Loucy (cell line): ENCODE measurements around the gene DRAM1.

Experiments
- H2AFZ ChIP-seq: fragments of 200-600 bp; sonication (generic); 2 replicates; pipeline ENCODE4 v1.6.0; 2016; ENCODE audit warnings: antibody characterized with exemption, mild to moderate bottlenecking, low read length, moderate library complexity
- H3F3A ChIP-seq: fragments of 200-600 bp; 2 replicates; pipeline ENCODE4 v1.6.0; 2016; ENCODE audit warnings: antibody characterized with exemption, low read depth, mild to moderate bottlenecking
- H3K27me3 ChIP-seq: fragments of 200-600 bp; sonication (generic); 2 replicates; pipeline ENCODE4 v1.6.1; 2014; ENCODE audit warnings: low read length, mild to moderate bottlenecking; ENCODE audit not compliant: insufficient read depth, poor library complexity, severe bottlenecking
- H3K36me3 ChIP-seq: fragments of 200-600 bp; sonication (generic); 2 replicates; pipeline ENCODE4 v1.6.1; 2016; ENCODE audit warnings: low read length; ENCODE audit not compliant: insufficient read depth
- H3K4me1 ChIP-seq: fragments of 200-600 bp; sonication (generic); 2 replicates; pipeline ENCODE4 v1.5.1; 2014; ENCODE audit warnings: low read length, mild to moderate bottlenecking; ENCODE audit not compliant: insufficient read depth, poor library complexity, severe bottlenecking
- H3K4me2 ChIP-seq: fragments of 200-600 bp; sonication (generic); 2 replicates; pipeline ENCODE4 v1.6.0; 2014; ENCODE audit warnings: antibody characterized with exemption, low read length, low read depth, mild to moderate bottlenecking; ENCODE audit not compliant: poor library complexity, severe bottlenecking
- H3K4me3 ChIP-seq: fragments of 200-600 bp; sonication (generic); 2 replicates; pipeline ENCODE4 v1.5.1; 2014; ENCODE audit warnings: low read length, mild to moderate bottlenecking, mixed read lengths; ENCODE audit not compliant: poor library complexity, severe bottlenecking
- H3K79me2 ChIP-seq: fragments of 200-600 bp; sonication (generic); 2 replicates; pipeline ENCODE4 v1.6.1; 2014; ENCODE audit warnings: low read length; ENCODE audit not compliant: insufficient read depth
- H3K9ac ChIP-seq: fragments of 200-600 bp; sonication (generic); 2 replicates; pipeline ENCODE4 v1.6.0; 2014; ENCODE audit warnings: mild to moderate bottlenecking, low read depth, low read length, moderate library complexity; ENCODE audit not compliant: poor library complexity, severe bottlenecking
- H3K9me2 ChIP-seq: fragments of 200-600 bp; sonication (generic); replicated peaks from 2 replicates; pipeline ENCODE4 v1.6.1; 2016; ENCODE audit warnings: low read depth, low read length, mixed read lengths
- H3K9me3 ChIP-seq: fragments of 200-600 bp; sonication (generic); 2 replicates; pipeline ENCODE4 v1.6.1; 2014; ENCODE audit warnings: mild to moderate bottlenecking, antibody characterized with exemption, low read length, low read depth; ENCODE audit not compliant: insufficient read depth
- H4K20me1 ChIP-seq: fragments of 200-600 bp; sonication (generic); 2 replicates; pipeline ENCODE4 v1.6.0; 2014; ENCODE audit warnings: antibody characterized with exemption, low read length, mild to moderate bottlenecking; ENCODE audit not compliant: insufficient read depth, poor library complexity, severe bottlenecking
- EZH2phosphoT487 ChIP-seq: fragments of 200-600 bp; IDR thresholded peaks from 2 replicates; pipeline ENCODE4 v1.6.1; 2018; ENCODE audit warnings: antibody characterized with exemption, mild to moderate bottlenecking, moderate library complexity, borderline replicate concordance
- TF ChIP-seq, protein P1 (sequence below): fragments of 200-600 bp; sonication (generic); conservative IDR thresholded peaks from 2 replicates; pipeline ENCODE4 v1.5.1; 2014; ENCODE audit warnings: mild to moderate bottlenecking, antibody characterized with exemption, low read length

The DRAM1 gene

GRCh38 chr12:101847325-101847724 is 30.1 kb upstream of the DRAM1 start:
- H3K4me3 ChIP-seq = no peak overlapping the region
- TF ChIP-seq, protein P1, sequence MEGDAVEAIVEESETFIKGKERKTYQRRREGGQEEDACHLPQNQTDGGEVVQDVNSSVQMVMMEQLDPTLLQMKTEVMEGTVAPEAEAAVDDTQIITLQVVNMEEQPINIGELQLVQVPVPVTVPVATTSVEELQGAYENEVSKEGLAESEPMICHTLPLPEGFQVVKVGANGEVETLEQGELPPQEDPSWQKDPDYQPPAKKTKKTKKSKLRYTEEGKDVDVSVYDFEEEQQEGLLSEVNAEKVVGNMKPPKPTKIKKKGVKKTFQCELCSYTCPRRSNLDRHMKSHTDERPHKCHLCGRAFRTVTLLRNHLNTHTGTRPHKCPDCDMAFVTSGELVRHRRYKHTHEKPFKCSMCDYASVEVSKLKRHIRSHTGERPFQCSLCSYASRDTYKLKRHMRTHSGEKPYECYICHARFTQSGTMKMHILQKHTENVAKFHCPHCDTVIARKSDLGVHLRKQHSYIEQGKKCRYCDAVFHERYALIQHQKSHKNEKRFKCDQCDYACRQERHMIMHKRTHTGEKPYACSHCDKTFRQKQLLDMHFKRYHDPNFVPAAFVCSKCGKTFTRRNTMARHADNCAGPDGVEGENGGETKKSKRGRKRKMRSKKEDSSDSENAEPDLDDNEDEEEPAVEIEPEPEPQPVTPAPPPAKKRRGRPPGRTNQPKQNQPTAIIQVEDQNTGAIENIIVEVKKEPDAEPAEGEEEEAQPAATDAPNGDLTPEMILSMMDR = no peak
- TF ChIP-seq EZH2phosphoT487 = no peak
- no peaks in the 10 kb centered on the region for H3K79me2 ChIP-seq
- no peaks in the 10 kb centered on the region for H3K9me3 ChIP-seq
- no peaks in the 10 kb centered on the region for H3K4me1 ChIP-seq
- H3K9ac ChIP-seq = no peak overlapping the region
- H3K9me2 ChIP-seq = no peaks in the 10 kb centered on the region
- no peak overlapping the region for H3K4me2 ChIP-seq
- H3K27me3 ChIP-seq = no peaks in the 10 kb centered on the region
- H2AFZ ChIP-seq = no peak overlapping the region
- H3K36me3 ChIP-seq = no peaks in the 10 kb centered on the region
- H3F3A ChIP-seq = no peaks in the 10 kb centered on the region
- H4K20me1 ChIP-seq = no peaks in the 10 kb centered on the region

DNA sequence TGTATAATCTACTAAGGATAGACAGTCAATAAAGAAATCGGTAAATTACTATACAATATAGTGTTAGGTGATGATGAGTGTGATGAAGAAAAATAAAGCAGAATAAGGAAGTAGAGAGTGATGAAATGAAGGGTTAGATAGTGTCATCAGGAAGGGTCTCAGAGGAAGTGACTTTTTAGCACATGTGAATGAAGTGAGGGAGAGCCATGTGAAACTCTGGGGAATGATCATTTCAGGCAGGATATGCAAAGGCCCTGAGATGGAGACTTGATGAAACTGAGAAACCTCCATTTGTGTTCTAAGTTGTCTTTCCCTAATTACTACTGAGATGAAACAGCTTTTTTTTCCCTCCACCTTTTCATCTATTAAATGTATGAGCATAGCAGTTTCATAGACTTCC is 27.2 kb upstream of the DRAM1 start:
- peaks cover 7% of the 10 kb centered on the region for H3K4me1 ChIP-seq
- H3K36me3 ChIP-seq = no peaks in the 10 kb centered on the region
- H4K20me1 ChIP-seq = no peaks in the 10 kb centered on the region
- TF ChIP-seq, protein P1 = no peak
- no peak for TF ChIP-seq EZH2phosphoT487
- no peak overlapping the region for H3K9ac ChIP-seq
- H3K4me3 ChIP-seq = no peak overlapping the region
- peaks cover 5% of the 10 kb centered on the region; the same call in 1 of the 2 replicates for H3F3A ChIP-seq
- no peaks in the 10 kb centered on the region for H3K27me3 ChIP-seq
- no peaks in the 10 kb centered on the region for H3K9me3 ChIP-seq
- H3K4me2 ChIP-seq = no peak overlapping the region
- H3K79me2 ChIP-seq = no peaks in the 10 kb centered on the region
- H2AFZ ChIP-seq = peak overlapping the region; percentile 4; the same call in 1 of the 2 replicates
- H3K9me2 ChIP-seq = no peaks in the 10 kb centered on the region

GRCh38 chr12:101852998-101853397 is 24.4 kb upstream of the DRAM1 start:
- Histone ChIP-seq H3K79me2 (no peaks in the 10 kb centered on the region), H3K9ac (no peak overlapping the region), H3K36me3 (no peaks in the 10 kb centered on the region), H4K20me1 (no peaks in the 10 kb centered on the region), H3K4me2 (no peak overlapping the region), H3K4me3 (no peak overlapping the region), H3K4me1 (peaks cover 24% of the 10 kb centered on the region), H3K9me2 (no peaks in the 10 kb centered on the region), H3K9me3 (no peaks in the 10 kb centered on the region), H3K27me3 (no peaks in the 10 kb centered on the region), H3F3A (peaks cover 11% of the 10 kb centered on the region; the same call in 1 of the 2 replicates), H2AFZ (no peak overlapping the region)
- TF ChIP-seq EZH2phosphoT487 = no peak
- TF ChIP-seq, protein P1 = no peak
